Ishikawa (cell line): ENCODE measurements around the gene RYR1.

Experiments used
- CEBPB ChIP-seq: IDR thresholded peaks from 2 replicates; pipeline ENCODE4 v1.6.1; 2012
- CREB1 ChIP-seq: IDR thresholded peaks from 2 replicates; pipeline ENCODE4 v1.6.1; 2012; ENCODE audit warnings: low read depth
- EGR1 ChIP-seq: IDR thresholded peaks from 2 replicates; pipeline ENCODE4 v1.6.1; 2012
- EP300 ChIP-seq: IDR thresholded peaks from 2 replicates; pipeline ENCODE4 v1.6.1; 2012; ENCODE audit warnings: borderline replicate concordance
- FOXM1 ChIP-seq: IDR thresholded peaks from 2 replicates; pipeline ENCODE4 v1.6.1; 2012; ENCODE audit warnings: low read depth, borderline replicate concordance
- NFIC ChIP-seq: IDR thresholded peaks from 2 replicates; pipeline ENCODE4 v1.6.1; 2012
- RAD21 ChIP-seq: IDR thresholded peaks from 2 replicates; pipeline ENCODE4 v1.6.1; 2012; ENCODE audit warnings: low read depth
- TAF1 ChIP-seq: IDR thresholded peaks from 2 replicates; pipeline ENCODE4 v1.6.1; 2012; ENCODE audit warnings: low read depth, mild to moderate bottlenecking
- TCF12 ChIP-seq: IDR thresholded peaks from 2 replicates; pipeline ENCODE4 v1.6.1; 2012; ENCODE audit warnings: low read depth
- TEAD4 ChIP-seq: IDR thresholded peaks from 2 replicates; pipeline ENCODE4 v1.6.1; 2012
- YY1 ChIP-seq: IDR thresholded peaks from 2 replicates; pipeline ENCODE4 v1.6.1; 2012; ENCODE audit warnings: low read depth
- ZBTB7A ChIP-seq: IDR thresholded peaks from 2 replicates; pipeline ENCODE4 v1.6.1; 2012; ENCODE audit warnings: low read depth
- TF ChIP-seq, protein P1 (sequence below): IDR thresholded peaks from 2 replicates; pipeline ENCODE4 v1.6.1; 2012
- TF ChIP-seq, protein P2 (sequence below): IDR thresholded peaks from 2 replicates; pipeline ENCODE4 v1.6.1; 2012; ENCODE audit warnings: low read depth, mild to moderate bottlenecking
- TF ChIP-seq, protein P3 (sequence below): IDR thresholded peaks from 2 replicates; pipeline ENCODE4 v1.6.1; 2012

RYR1 gene

DNA sequence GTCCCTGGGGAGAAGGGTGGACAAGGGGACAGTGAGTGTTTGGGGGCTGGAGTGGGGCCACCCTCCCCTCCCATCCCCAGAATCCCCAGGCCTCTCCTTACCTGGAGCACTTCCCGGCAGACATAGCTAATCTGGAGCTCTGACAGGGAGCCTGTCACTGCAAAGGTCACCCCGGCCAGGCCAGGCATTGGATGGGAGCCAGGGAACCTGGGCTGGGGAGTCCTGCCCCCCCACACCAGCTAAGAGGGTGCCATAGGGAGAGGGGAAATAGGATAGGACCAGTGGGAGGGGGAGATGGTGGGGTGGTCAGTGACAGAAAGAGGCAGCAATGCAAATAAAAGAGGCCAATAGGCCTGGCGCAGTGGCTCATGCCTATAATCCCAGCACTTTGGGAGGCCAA is 180.8 kb downstream of the RYR1 start:
- no peak for TF ChIP-seq CEBPB
- TF ChIP-seq CREB1, result no peak
- TF ChIP-seq, protein P1, sequence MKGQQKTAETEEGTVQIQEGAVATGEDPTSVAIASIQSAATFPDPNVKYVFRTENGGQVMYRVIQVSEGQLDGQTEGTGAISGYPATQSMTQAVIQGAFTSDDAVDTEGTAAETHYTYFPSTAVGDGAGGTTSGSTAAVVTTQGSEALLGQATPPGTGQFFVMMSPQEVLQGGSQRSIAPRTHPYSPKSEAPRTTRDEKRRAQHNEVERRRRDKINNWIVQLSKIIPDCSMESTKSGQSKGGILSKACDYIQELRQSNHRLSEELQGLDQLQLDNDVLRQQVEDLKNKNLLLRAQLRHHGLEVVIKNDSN, result no peak
- TF ChIP-seq, protein P2, sequence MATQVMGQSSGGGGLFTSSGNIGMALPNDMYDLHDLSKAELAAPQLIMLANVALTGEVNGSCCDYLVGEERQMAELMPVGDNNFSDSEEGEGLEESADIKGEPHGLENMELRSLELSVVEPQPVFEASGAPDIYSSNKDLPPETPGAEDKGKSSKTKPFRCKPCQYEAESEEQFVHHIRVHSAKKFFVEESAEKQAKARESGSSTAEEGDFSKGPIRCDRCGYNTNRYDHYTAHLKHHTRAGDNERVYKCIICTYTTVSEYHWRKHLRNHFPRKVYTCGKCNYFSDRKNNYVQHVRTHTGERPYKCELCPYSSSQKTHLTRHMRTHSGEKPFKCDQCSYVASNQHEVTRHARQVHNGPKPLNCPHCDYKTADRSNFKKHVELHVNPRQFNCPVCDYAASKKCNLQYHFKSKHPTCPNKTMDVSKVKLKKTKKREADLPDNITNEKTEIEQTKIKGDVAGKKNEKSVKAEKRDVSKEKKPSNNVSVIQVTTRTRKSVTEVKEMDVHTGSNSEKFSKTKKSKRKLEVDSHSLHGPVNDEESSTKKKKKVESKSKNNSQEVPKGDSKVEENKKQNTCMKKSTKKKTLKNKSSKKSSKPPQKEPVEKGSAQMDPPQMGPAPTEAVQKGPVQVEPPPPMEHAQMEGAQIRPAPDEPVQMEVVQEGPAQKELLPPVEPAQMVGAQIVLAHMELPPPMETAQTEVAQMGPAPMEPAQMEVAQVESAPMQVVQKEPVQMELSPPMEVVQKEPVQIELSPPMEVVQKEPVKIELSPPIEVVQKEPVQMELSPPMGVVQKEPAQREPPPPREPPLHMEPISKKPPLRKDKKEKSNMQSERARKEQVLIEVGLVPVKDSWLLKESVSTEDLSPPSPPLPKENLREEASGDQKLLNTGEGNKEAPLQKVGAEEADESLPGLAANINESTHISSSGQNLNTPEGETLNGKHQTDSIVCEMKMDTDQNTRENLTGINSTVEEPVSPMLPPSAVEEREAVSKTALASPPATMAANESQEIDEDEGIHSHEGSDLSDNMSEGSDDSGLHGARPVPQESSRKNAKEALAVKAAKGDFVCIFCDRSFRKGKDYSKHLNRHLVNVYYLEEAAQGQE, result no peak
- TF ChIP-seq TAF1, result no peak
- no peak for TF ChIP-seq NFIC
- no peak for TF ChIP-seq YY1
- TF ChIP-seq ZBTB7A, result no peak
- TF ChIP-seq TEAD4, result no peak

DNA sequence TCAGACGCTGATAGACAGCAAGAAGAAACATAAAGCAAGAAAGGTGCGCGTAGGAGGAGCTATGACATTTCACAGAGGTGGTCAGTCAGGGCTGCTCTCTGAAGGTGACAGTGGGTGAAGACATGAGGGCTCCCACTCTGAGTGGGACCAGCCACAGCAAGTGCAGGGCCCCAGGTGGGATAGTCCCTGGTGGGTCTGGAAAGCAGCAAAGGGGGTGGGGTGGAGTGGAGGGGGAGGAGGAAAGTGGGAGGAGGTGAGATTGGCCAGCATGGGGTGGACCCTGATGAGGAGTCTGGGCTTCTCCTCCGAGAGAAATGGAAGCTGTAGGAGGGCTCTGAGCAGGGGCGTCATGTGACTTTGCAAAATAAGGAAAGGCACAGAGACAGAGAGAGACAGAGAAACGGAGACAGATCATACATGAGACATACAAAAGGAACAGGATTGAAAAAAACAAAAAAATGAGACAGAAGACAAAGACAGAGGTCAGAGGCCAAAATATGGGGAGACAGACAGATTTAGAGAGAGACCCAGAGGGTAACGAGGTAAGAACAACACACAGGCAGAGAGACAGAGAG is 181.6 kb downstream of the RYR1 start:
- no peak for TF ChIP-seq NFIC
- TF ChIP-seq TAF1, result no peak
- TF ChIP-seq, protein P1, result 0 out of 2 replicates have a peak, but pooled peaks have one; percentile 14
- TF ChIP-seq CEBPB, result no peak
- TF ChIP-seq TCF12, result no peak

DNA sequence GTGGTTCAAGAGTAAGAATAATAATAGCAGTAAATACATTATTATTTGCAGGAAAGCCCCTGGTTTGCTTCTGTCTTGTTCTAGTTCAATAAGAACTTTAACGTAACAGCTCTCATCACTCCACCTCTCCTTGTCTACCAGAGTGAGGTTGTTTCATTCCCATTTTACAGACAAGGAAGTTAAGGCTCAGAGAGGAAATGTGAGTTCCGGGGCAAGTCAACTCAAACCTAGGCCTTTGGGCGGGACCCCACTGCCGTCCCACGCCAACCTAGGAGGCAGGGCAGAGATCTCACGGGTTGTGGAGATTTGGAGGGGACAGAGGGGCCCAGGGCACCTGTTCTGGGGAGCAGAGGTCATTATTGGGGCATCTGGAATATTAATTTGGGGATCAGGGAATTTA is 182.8 kb downstream of the RYR1 start:
- TF ChIP-seq NFIC, result no peak
- no peak for TF ChIP-seq TAF1
- no peak for TF ChIP-seq FOXM1
- TF ChIP-seq CEBPB, result no peak

DNA sequence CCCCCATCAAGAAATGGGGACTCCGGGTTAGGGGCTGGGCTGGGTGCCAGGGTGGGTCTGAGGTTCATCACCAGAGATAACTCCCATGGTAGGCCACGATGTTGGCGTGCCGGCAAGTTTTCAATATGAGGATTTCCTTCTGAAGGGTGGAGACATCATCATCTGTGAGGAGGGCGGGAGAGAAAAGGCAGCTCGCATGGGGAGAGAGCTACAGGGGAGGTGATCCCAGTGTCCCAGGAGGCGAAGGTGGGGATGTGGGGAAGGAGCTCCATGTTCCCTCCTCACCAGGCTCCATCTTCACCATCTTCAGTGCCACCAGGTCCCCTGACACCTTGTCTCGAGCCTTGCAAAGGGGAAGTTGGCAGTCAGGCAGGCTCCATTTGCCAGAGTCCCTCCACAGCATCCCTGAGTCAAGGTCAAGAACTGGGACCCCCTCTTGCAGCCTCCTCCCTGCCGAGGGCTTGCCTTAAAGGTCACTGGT is 183.8 kb downstream of the RYR1 start:
- TF ChIP-seq TCF12 (no peak), EP300 (no peak), CEBPB (no peak), RAD21 (no peak), CREB1 (no peak), TAF1 (no peak), ZBTB7A (no peak), FOXM1 (no peak), NFIC (no peak)
- TF ChIP-seq, protein P2, result no peak
- TF ChIP-seq, protein P3, sequence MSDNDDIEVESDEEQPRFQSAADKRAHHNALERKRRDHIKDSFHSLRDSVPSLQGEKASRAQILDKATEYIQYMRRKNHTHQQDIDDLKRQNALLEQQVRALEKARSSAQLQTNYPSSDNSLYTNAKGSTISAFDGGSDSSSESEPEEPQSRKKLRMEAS, result no peak

DNA sequence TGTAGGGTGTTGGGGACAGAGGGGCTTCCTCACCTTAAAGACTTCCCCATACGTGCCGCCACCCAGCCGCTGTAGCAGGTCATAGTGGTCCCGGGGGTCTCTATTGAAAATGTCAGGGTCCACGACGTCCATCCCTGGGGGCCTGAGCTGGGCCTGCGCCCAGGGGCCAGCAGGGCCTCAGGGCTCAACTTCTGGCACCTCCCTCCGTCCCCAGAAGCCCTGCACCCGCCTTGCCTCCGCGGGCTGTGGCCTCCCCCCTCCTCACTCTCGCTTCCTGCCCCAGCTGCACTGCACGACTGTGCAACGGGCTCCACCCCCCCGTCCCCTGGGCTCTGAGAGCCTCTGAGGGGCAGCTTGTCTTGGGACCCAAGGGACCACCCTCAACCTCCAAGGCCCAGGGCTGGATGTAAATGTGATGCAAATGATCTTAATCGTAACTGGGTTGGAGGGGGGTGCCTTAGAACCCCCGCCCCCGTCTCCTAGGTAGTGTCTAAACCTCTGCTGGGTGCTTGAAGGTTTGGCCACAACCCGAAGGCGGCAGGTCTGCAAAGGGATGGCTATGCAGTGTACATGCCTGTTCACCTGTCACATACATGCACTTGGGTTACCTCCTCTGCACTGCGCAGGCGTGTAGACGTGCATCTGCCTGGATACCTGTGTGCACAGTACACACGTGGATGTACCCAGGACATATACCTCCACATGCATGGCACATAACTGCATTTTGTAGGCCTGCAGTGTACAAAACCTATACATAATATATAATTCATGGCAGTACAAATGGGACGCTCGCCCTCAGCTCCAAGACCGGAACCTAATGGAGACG is 184.5 kb downstream of the RYR1 start, which contains the start of gene MAP4K1:
MAP4K1 (minus strand) TSS at position 190 of the 826 bp plus-strand sequence; CDS start at position 132, 58 bp downstream.
- TF ChIP-seq CREB1, result no peak
- no peak for TF ChIP-seq TAF1
- TF ChIP-seq, protein P1, result no peak
- TF ChIP-seq EP300, result no peak
- TF ChIP-seq EGR1, result no peak
- no peak for TF ChIP-seq ZBTB7A
- no peak for TF ChIP-seq NFIC
- no peak for TF ChIP-seq TEAD4
- TF ChIP-seq RAD21, result no peak
- no peak for TF ChIP-seq FOXM1
- no peak for TF ChIP-seq CEBPB
- TF ChIP-seq, protein P3, result no peak
- TF ChIP-seq YY1, result no peak
- no peak for TF ChIP-seq TCF12
- TF ChIP-seq, protein P2, result no peak
